GM12878 (cell line): ENCODE data around the gene MYO3A. TPM values are rescaled to one million over a fixed set of nuclear protein-coding genes. Genes with fewer than 3 reads are reported as not detected.

Experiments
- ATAC-seq: fragments of 200-7000 bp; cut with Tn5 transposase; 3 replicates; pipeline ENCODE4 v1.9.1; 2020; ENCODE audit warnings: mild to moderate bottlenecking, moderate library complexity
- BruUV-seq: library from RNA; stranded (reverse); fragments of 400-500 nt; replicated peaks from 2 replicates; lab custom pipeline; 2021; lab: Mats Ljungman, UMichigan
- CTCF ChIA-PET: fragments of 300-600 bp; sonication (Branson Sonifier 250); formaldehyde crosslinking; extraction: SDS; loops from one replicate; lab custom pipeline; 2021; ENCODE audit warnings: inconsistent platforms; lab: Yijun Ruan, JAX
- POLR2A ChIA-PET: fragments of 350-600 bp; formaldehyde crosslinking; extraction: SDS; loops from one replicate; lab custom pipeline; 2021; ENCODE audit warnings: inconsistent platforms; lab: Charles Lee
- RAD21 ChIA-PET: fragments of 300-600 bp; sonication (Branson Sonifier 250); formaldehyde crosslinking; loops from one replicate; lab custom pipeline; 2023; ENCODE audit warnings: antibody characterized with exemption; ENCODE audit not compliant: unreplicated experiment; lab: Charles Lee
- SMC1A ChIA-PET: fragments of 300-600 bp; sonication (Branson Sonifier 250); formaldehyde crosslinking; loops from one replicate; lab custom pipeline; 2023; ENCODE audit not compliant: unreplicated experiment, uncharacterized antibody; lab: Charles Lee
- DNase-seq: peaks from one replicate; pipeline ENCODE4 v3.0.0-alpha.2; 2011; ENCODE audit warnings: low read depth, low spot score
- FAIRE-seq: peaks from 3 replicates; lab custom pipeline; 2011; peaks lifted over from hg19 to GRCh38; lab: Jason Lieb, UNC
- H2AFZ ChIP-seq: 2 replicates; pipeline ENCODE4 v1.6.0; 2011; ENCODE audit warnings: low read depth, low read length, control low read depth; ENCODE audit not compliant: control insufficient read depth
- H3K27ac ChIP-seq: 2 replicates; pipeline ENCODE4 v1.5.1; 2011; ENCODE audit warnings: control low read depth; ENCODE audit not compliant: control insufficient read depth, insufficient read depth
- H3K27me3 ChIP-seq, 2 experiments: replicated peaks in 1 of 2; 2 replicates each; pipeline versions ENCODE4 v1.6.0 to v1.6.1; 2011; ENCODE audit warnings: low read length in 1 of 2; ENCODE audit not compliant: control insufficient read depth in 2 of 2, insufficient read depth in 2 of 2
- H3K36me3 ChIP-seq, 2 experiments: 2 replicates each; pipeline ENCODE4 v1.5.1; 2011; ENCODE audit warnings: low read length in 1 of 2; ENCODE audit not compliant: control insufficient read depth in 2 of 2, insufficient read depth in 2 of 2
- H3K4me1 ChIP-seq: 2 replicates; pipeline ENCODE4 v1.6.1; 2011; ENCODE audit warnings: mild to moderate bottlenecking, low read length, moderate library complexity, mixed read lengths; ENCODE audit not compliant: control insufficient read depth, insufficient read depth
- H3K4me2 ChIP-seq: 2 replicates; pipeline ENCODE4 v1.6.0; 2011; ENCODE audit warnings: control low read depth; ENCODE audit not compliant: control insufficient read depth, insufficient read depth
- H3K4me3 ChIP-seq: fragments of 200-600 bp; sonication (generic); 2 replicates; pipeline ENCODE4 v1.5.1; 2016
- H3K79me2 ChIP-seq: 2 replicates; pipeline ENCODE4 v1.6.0; 2011; ENCODE audit warnings: low read length; ENCODE audit not compliant: control insufficient read depth, insufficient read depth
- H3K9ac ChIP-seq: 2 replicates; pipeline ENCODE4 v1.8.0; 2011; ENCODE audit warnings: low read length, control low read depth, mixed read lengths; ENCODE audit not compliant: control insufficient read depth, insufficient read depth
- H3K9me3 ChIP-seq: replicated peaks from 3 replicates; pipeline ENCODE4 v1.5.1; 2011; ENCODE audit warnings: mild to moderate bottlenecking, low read length; ENCODE audit not compliant: control insufficient read depth, insufficient read depth
- H4K20me1 ChIP-seq: 2 replicates; pipeline ENCODE4 v1.6.0; 2011; ENCODE audit not compliant: control insufficient read depth, insufficient read depth
- MTA2 ChIP-seq: fragments of 450-650 bp; IDR thresholded peaks from 2 replicates; pipeline ENCODE4 v1.6.1; 2016; ENCODE audit warnings: low read depth, mild to moderate bottlenecking, moderate library complexity
- WRNIP1 ChIP-seq: IDR thresholded peaks from 2 replicates; pipeline ENCODE4 v1.6.1; 2011; ENCODE audit warnings: low read depth, low read length, improper control_type of control experiment, borderline replicate concordance
- WGBS: methylation state at CpG from one replicate; pipeline ENCODE4 v1.1.6; 2016; ENCODE audit warnings: low lambda C conversion rate; ENCODE audit not compliant: insufficient replicate concordance, insufficient coverage; ENCODE audit errors: missing lambda C conversion rate; 5-methylcytosine and 5-hydroxymethylcytosine counted together
- in situ Hi-C: fragments of 300-500 bp; cut with MboI; formaldehyde crosslinking; loops from 9 replicates; pipeline ENCODE4 v1.14.3; 2018; ENCODE audit warnings: mixed read lengths
- intact Hi-C: fragments of 100-400 bp; cut with micrococcal nuclease; formaldehyde crosslinking; loops from one replicate; pipeline ENCODE4 v1.14.2; 2022; ENCODE audit not compliant: unreplicated experiment
- polyA plus RNA-seq, 11 experiments: library from polyadenylated mRNA; depleted of rRNA in 4 of 11; unstranded in 6 of 11; stranded (reverse) in 5 of 11; fragments of >200 nt; fragmentation: Nextera tagmentation in 4 of 11; fragmentation: Illumina TruSeq in 1 of 11; extraction: Ambion mirVana in 4 of 11; extraction: Trizol in 1 of 11; gene quantifications; 1 replicate in 1 of 11; 2 replicates in 10 of 11; pipeline versions ENCODE4 v1.2.1 to v1.2.3, GENCODE V29; 2011 to 2016; ENCODE audit warnings: inconsistent platforms in 2 of 11, missing spikeins in 2 of 11, low read depth in 1 of 11
- total RNA-seq, 4 experiments: library from RNA; depleted of rRNA in 3 of 4; stranded (reverse); fragments of >200 nt in 3 of 4; fragmentation: Illumina TruSeq in 1 of 4; extraction: Trizol in 1 of 4; gene quantifications; 2 replicates each; pipeline versions ENCODE4 v1.2.1 to v1.2.3, GENCODE V29; 2013 to 2021
- TF ChIP-seq, protein P1 (sequence below): IDR thresholded peaks from 2 replicates; pipeline ENCODE4 v1.6.1; 2011; ENCODE audit warnings: borderline replicate concordance, low read depth, mild to moderate bottlenecking, moderate library complexity, mixed read lengths, low read length; ENCODE audit not compliant: insufficient read depth; ENCODE audit errors: extremely low read length
- TF ChIP-seq, protein P2 (sequence below): fragments of 450-650 bp; IDR thresholded peaks from 2 replicates; pipeline ENCODE4 v1.6.1; 2017; ENCODE audit warnings: antibody characterized with exemption, mild to moderate bottlenecking, moderate library complexity
- TF ChIP-seq, protein P3 (sequence below): fragments of 450-650 bp; IDR thresholded peaks from 2 replicates; pipeline ENCODE4 v1.6.1; 2018; ENCODE audit warnings: mild to moderate bottlenecking, low read depth, moderate library complexity; ENCODE audit not compliant: partially characterized antibody
- TF ChIP-seq, protein P4 (sequence below): IDR thresholded peaks from 2 replicates; pipeline ENCODE4 v1.6.1; 2012; ENCODE audit warnings: improper control_type of control experiment, low read depth, low read length; ENCODE audit not compliant: insufficient replicate concordance

The MYO3A gene
- total and polyA plus RNA-seq, 10 of the 15 experiments (the other 5 are each of a cell fraction or from before 2014, with no cell fraction given) = not detected

DNA sequence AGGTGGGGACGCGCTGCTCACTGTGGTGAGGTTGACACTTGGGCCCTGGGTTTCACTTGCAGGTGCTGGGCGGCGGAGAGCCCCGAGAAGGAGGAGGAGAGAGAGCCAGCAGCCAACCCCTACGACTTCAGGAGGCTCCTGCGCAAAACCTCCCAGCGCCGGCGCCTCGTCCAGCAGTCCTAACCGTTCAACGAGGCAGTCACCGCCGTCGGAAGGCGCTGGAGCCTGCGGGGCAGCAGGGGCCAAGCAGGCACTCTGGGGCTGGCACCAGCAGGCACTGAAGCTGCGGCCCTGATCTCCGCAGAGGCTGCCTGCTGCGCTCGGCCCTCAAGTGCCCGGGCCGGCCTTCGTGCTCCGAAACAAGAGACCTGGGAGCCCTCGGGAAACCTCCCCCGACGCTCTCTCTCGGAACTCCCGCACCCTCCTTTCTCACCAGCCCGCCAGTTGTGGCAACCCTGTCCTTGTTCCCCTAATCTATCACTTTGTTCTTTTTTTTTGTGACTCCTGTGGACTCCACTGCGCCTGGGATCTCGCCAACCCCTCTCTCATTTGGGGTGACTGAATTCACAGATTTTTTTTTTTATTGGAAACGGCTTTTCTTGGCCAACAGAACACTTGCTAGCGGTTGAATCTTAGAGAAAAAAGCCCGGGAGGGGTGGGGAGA is 277.9 kb downstream of the MYO3A start:
- Histone ChIP-seq H3K36me3 (no peaks in the 10 kb centered on the region), H3K9me3 (no peaks in the 10 kb centered on the region), H3K27ac (no peak overlapping the region), H3K4me3 (no peak overlapping the region), H3K79me2 (no peaks in the 10 kb centered on the region), H3K4me1 (no peaks in the 10 kb centered on the region), H2AFZ (no peak overlapping the region), H3K9ac (no peak overlapping the region), H3K4me2 (no peak overlapping the region), H3K27me3 (peaks cover 10 to 21% of the 10 kb centered on the region in 2 experiments), H4K20me1 (no peaks in the 10 kb centered on the region)
- no peak for FAIRE-seq
- DNase-seq = no peak
- ChIA-PET SMC1A (no interaction called here), RAD21 (no interaction called here), POLR2A (no interaction called here), CTCF (no interaction called here)
- 27% methylated on average over 36 of the region's 37 CpGs for WGBS
- BruUV-seq = no TSS peak
- intact Hi-C loops = no loop called here
- ATAC-seq = no peak
- in situ Hi-C loops = no loop called here
- TF ChIP-seq, protein P1, sequence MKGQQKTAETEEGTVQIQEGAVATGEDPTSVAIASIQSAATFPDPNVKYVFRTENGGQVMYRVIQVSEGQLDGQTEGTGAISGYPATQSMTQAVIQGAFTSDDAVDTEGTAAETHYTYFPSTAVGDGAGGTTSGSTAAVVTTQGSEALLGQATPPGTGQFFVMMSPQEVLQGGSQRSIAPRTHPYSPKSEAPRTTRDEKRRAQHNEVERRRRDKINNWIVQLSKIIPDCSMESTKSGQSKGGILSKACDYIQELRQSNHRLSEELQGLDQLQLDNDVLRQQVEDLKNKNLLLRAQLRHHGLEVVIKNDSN = no peak
- TF ChIP-seq, protein P2, sequence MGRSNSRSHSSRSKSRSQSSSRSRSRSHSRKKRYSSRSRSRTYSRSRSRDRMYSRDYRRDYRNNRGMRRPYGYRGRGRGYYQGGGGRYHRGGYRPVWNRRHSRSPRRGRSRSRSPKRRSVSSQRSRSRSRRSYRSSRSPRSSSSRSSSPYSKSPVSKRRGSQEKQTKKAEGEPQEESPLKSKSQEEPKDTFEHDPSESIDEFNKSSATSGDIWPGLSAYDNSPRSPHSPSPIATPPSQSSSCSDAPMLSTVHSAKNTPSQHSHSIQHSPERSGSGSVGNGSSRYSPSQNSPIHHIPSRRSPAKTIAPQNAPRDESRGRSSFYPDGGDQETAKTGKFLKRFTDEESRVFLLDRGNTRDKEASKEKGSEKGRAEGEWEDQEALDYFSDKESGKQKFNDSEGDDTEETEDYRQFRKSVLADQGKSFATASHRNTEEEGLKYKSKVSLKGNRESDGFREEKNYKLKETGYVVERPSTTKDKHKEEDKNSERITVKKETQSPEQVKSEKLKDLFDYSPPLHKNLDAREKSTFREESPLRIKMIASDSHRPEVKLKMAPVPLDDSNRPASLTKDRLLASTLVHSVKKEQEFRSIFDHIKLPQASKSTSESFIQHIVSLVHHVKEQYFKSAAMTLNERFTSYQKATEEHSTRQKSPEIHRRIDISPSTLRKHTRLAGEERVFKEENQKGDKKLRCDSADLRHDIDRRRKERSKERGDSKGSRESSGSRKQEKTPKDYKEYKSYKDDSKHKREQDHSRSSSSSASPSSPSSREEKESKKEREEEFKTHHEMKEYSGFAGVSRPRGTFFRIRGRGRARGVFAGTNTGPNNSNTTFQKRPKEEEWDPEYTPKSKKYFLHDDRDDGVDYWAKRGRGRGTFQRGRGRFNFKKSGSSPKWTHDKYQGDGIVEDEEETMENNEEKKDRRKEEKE = no peak
- TF ChIP-seq WRNIP1 (no peak), MTA2 (no peak)
- TF ChIP-seq, protein P3, sequence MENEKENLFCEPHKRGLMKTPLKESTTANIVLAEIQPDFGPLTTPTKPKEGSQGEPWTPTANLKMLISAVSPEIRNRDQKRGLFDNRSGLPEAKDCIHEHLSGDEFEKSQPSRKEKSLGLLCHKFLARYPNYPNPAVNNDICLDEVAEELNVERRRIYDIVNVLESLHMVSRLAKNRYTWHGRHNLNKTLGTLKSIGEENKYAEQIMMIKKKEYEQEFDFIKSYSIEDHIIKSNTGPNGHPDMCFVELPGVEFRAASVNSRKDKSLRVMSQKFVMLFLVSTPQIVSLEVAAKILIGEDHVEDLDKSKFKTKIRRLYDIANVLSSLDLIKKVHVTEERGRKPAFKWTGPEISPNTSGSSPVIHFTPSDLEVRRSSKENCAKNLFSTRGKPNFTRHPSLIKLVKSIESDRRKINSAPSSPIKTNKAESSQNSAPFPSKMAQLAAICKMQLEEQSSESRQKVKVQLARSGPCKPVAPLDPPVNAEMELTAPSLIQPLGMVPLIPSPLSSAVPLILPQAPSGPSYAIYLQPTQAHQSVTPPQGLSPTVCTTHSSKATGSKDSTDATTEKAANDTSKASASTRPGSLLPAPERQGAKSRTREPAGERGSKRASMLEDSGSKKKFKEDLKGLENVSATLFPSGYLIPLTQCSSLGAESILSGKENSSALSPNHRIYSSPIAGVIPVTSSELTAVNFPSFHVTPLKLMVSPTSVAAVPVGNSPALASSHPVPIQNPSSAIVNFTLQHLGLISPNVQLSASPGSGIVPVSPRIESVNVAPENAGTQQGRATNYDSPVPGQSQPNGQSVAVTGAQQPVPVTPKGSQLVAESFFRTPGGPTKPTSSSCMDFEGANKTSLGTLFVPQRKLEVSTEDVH = no peak
- TF ChIP-seq, protein P4, sequence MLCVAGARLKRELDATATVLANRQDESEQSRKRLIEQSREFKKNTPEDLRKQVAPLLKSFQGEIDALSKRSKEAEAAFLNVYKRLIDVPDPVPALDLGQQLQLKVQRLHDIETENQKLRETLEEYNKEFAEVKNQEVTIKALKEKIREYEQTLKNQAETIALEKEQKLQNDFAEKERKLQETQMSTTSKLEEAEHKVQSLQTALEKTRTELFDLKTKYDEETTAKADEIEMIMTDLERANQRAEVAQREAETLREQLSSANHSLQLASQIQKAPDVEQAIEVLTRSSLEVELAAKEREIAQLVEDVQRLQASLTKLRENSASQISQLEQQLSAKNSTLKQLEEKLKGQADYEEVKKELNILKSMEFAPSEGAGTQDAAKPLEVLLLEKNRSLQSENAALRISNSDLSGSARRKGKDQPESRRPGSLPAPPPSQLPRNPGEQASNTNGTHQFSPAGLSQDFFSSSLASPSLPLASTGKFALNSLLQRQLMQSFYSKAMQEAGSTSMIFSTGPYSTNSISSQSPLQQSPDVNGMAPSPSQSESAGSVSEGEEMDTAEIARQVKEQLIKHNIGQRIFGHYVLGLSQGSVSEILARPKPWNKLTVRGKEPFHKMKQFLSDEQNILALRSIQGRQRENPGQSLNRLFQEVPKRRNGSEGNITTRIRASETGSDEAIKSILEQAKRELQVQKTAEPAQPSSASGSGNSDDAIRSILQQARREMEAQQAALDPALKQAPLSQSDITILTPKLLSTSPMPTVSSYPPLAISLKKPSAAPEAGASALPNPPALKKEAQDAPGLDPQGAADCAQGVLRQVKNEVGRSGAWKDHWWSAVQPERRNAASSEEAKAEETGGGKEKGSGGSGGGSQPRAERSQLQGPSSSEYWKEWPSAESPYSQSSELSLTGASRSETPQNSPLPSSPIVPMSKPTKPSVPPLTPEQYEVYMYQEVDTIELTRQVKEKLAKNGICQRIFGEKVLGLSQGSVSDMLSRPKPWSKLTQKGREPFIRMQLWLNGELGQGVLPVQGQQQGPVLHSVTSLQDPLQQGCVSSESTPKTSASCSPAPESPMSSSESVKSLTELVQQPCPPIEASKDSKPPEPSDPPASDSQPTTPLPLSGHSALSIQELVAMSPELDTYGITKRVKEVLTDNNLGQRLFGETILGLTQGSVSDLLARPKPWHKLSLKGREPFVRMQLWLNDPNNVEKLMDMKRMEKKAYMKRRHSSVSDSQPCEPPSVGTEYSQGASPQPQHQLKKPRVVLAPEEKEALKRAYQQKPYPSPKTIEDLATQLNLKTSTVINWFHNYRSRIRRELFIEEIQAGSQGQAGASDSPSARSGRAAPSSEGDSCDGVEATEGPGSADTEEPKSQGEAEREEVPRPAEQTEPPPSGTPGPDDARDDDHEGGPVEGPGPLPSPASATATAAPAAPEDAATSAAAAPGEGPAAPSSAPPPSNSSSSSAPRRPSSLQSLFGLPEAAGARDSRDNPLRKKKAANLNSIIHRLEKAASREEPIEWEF = no peak
